HG03039 (cell line): ENCODE measurements around the gene CD6.

Experiments used
- ATAC-seq: cut with Tn5 transposase; IDR thresholded peaks from one replicate; pipeline ENCODE4 v1.9.1; 2021; ENCODE audit warnings: mild to moderate bottlenecking, moderate library complexity; ENCODE audit not compliant: unreplicated experiment

The CD6 gene

DNA sequence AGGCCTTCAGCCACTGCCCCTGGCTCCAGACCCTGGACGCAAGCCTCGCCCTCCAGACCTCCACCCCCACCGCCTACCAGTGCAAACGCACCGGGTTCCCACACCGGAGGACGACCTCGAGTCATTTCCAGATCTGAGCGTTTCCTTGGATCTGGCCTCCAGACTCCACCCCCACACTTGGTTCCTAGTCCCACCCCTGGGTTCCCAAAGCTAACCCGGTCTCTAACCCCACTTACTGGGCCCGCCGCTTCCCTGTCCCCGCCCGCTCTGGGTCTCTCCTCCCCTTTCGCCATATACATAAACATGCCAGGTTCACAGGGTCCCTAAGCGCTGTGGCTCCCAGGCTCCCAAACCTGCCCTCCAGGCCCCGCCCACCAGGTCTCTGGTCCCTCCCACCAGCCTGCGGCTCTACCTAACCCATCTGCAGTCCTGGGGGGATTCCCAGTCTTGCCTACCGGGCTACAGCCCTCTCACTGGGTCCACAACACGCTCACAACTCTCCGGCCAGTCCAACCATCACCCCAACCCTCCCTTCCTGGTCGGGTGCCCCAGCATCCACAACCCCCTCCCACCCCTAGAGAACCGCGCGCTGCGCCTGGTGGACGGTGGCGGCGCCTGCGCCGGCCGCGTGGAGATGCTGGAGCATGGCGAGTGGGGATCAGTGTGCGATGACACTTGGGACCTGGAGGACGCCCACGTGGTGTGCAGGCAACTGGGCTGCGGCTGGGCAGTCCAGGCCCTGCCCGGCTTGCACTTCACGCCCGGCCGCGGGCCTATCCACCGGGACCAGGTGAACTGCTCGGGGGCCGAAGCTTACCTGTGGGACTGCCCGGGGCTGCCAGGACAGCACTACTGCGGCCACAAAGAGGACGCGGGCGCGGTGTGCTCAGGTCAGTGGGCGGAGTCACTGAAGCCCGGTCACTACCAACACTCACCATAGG, 36.7 kb downstream of the CD6 start:
- ATAC-seq, result no peak

- ATAC-seq, result no peak
Measured at GRCh38 chr11:61008971-61009370, 37.5 kb downstream of the CD6 start.

- no peak for ATAC-seq
Measured at GRCh38 chr11:61009392-61010275, 38.2 kb downstream of the CD6 start.

DNA sequence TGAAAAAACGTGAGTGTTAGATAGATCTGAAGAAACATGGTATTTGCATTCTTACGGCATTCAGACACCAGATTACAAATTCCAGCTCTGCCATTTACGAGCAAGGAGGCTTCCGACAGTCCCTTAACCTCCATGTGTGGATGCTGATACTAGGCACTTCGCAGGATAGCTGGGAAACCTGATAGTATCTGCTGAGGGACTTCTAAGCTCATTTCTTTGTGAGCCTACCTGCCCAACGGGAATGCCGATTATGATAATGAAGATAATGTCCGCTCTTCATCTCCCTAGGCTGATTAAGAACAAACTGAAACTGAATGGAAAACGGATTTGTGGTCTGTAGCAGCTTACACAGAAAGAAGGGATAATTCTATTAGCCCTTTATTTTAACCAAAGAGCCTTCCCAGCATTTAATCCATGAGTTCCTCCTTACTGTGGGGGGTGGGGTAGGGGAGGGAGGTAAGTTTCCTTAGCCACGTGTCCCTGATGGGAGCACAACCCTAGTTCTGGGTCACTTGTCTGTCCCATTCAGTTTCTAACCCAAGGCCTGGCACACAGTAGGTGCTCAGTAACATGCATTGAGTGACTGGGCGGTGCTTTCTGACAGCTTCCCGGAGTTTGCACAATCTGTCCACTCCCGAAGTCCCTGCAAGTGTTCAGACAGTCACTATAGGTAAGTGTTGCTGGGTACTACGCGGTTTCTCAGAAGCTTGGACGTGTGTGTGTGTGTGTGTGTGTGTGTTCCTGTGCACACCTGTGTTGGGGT, 39.2 kb downstream of the CD6 start:
- ATAC-seq, result no peak

DNA sequence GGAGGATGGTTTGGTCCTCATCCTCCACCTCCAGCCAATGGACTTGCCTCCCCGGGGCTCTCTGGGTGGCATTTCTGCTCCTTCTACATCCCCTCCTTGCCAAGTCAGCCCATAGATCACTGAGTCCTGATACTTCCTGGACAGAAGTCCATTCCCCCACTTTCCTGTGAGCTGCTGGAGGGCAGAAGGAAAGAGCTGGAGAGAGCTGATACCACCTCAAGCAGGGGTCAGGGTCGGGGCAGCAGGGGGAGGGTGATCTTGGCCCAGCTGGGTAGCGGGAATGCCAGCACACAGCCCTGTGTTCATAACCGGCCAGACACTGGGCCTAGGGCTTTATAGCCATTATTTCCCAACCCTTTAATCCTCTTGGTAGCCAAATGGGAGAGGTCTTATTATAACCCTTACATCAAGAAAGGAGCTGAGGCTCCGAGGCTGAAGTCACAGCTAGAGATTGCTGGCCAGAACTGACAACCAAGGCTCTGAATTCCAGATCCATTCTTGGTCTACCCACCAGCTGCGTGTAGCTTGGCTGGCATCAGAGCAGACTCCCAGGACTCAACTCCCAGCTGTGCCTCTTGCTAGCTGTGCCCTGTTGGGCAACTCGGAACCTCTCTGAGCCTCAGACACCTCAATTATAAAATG, 39.9 kb downstream of the CD6 start:
- no peak for ATAC-seq

GRCh38 chr11:61011950-61012736, 40.7 kb downstream of the CD6 start:
- ATAC-seq, result no peak

GRCh38 chr11:61012737-61013215, 41.3 kb downstream of the CD6 start:
- ATAC-seq, result no peak

DNA sequence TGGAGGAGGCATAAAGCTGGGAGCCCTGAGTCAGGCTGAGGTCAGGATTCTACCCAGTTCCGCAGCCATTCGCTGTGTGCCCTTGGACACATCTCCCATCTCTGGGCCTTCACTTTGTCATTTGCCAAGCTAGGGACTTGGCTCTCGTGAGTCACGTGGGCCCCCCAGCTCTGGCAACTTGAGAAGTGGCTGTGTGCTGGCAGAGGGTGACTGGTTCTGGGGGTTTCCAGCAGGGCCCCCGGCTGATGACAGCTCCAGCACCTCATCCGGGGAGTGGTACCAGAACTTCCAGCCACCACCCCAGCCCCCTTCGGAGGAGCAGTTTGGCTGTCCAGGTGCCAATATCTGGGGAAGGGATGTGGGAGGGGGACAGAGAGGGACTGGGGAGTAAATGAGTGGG, 46.6 kb downstream of the CD6 start:
- no peak for ATAC-seq

DNA sequence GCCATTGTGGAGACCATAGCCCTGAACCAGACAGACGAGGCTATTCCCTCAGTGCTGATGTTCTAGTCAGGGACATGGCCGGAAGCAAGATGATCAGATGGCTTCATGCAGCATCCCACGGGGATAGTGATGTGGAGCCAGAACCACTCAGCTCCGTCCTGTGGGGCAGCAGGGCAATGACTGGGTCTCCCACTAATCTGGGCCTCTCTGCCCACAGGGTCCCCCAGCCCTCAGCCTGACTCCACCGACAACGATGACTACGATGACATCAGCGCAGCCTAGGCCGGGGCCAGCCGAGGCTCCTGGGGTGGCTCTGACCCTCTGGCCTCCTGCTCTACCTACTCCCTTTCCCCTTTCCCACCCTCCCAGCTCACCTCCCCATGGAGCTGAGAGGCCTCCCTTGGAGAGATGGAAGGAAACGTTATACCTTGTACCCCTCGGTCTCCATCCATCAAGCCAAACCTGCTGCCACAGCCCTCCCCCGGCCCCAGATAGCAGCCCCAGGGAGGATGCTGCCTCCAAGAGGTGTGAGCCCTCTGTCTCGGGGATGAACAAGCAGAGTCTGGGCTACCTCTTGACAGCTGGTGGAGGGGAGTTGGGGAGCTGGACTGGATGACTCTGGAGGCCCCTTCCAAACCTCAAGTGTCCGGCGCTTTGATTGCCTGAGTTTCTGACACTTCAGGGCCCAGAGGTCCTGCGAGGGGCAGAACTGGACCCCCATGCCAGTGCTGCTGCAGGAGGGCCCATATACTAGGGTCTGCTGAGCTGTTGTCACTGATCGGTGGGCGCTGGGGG, 47.8 kb downstream of the CD6 start:
- no peak for ATAC-seq

GRCh38 chr11:61019832-61020405, 48.4 kb downstream of the CD6 start:
- no peak for ATAC-seq

- no peak for ATAC-seq
Measured at GRCh38 chr11:61020551-61021235, 49.2 kb downstream of the CD6 start.

DNA sequence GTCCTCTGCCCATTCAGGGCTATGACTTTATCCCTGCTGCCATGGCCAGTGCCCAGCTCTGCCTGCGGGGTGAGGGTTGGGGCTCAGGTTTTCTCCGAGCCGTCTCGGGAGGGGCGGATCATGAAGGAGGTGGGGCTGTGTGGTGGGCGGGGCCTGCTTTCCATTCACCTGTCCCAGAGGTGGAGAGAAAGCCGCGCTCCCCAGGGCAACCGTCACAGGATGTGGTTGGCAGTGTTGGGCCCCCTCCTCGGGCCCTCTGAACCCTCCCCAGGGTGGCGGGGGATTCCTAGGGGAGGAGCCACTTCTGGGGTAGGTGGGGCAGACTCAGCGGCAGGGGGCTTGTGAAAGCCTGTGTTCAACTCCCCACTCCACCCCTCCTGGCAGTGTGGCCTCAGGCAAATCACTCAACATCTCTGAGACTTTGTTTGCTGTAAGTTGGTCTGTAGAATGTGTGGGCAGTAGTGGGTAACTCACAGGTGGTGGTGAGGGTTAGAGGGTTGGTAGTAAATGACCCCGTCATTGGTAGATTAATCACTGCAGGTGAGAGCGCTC, 50.3 kb downstream of the CD6 start:
- ATAC-seq, result no peak

GRCh38 chr11:61022311-61023085, 51.0 kb downstream of the CD6 start:
- ATAC-seq, result no peak

DNA sequence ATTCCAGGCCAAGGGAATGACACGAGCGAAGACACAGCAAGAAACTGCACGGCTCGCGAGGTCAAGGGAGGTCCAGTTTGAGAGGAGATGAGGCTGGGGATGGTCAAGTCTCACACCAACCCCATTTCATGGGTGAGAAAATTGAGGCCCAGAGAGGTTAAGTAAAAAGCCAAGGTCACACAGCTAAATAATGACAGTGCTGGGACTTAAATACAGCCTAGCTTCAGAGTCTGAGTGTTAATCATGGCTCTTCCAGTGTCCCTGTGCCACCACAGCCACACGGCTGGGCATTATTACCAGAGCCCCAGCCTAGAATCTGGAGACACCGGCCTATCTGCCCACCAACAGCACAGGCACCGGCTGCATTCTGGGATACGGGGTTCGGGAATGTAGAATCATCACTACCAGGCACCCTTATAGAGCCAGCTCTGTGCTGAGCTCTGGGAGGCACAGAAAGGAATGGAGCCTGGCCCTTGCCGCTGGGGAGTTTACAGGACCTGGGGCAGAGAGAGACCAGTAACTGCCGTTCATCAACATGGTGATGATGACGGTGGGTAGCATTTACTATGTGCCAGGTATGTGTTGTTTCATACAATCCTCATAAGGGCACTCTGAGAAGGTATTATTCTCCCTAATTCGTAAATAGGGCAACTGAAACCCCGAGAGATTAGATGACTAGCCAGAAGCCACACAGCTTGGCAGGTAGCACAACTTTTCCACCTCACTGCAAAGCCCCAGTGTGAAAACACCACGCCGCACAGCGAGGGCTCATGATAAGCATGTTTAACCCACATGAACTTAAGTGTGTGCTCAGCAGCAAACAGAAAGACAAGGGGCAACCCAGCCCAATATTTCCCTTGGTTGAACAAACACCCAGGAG, 51.8 kb downstream of the CD6 start:
- ATAC-seq, result no peak

GRCh38 chr11:61023966-61024295, 52.5 kb downstream of the CD6 start:
- no peak for ATAC-seq
